ENCODE measurements around the gene UBE2L3. TPM values are rescaled to one million over a fixed set of nuclear protein-coding genes. Genes with fewer than 3 reads are reported as not detected.

Gene UBE2L3
- total and polyA plus RNA-seq, 7 donors: 36.1 to 87.2 (median 50.7) TPM

- no peak for TF ChIP-seq POLR2AphosphoS5 (IDR thresholded peaks at IDR 0.05)
- no peak for TF ChIP-seq CTCF (IDR thresholded peaks at IDR 0.05)
- no peak for TF ChIP-seq POLR2A (IDR thresholded peaks at IDR 0.05)
- no peak for TF ChIP-seq EP300 (IDR thresholded peaks at IDR 0.05)
- DNase-seq: no peak
- H3K4me3 ChIP-seq: peak overlapping the region in 1 of 4 donors; percentile 96
- H3K36me3 ChIP-seq: no peaks in the 10 kb centered on the region
- H3K9me3 ChIP-seq: no peaks in the 10 kb centered on the region
- intact Hi-C loops (cut with DNase I): loop anchor here (2.0 kb wide), 1 partner anchor 73 kb away; the partner anchor contains the start of gene SDF2L1
- no peak overlapping the region for H3K27ac ChIP-seq
- 57 to 63% methylated on average over 8 of the region's 8 CpGs for WGBS, 2 donors
- no peaks in the 10 kb centered on the region for H3K27me3 ChIP-seq
- peaks cover 0 to 64% (median 61%) of the 10 kb centered on the region in 4 donors for H3K4me1 ChIP-seq
Measured at GRCh38 chr22:21569459-21570170, 2.1 kb downstream of the UBE2L3 start.

DNA sequence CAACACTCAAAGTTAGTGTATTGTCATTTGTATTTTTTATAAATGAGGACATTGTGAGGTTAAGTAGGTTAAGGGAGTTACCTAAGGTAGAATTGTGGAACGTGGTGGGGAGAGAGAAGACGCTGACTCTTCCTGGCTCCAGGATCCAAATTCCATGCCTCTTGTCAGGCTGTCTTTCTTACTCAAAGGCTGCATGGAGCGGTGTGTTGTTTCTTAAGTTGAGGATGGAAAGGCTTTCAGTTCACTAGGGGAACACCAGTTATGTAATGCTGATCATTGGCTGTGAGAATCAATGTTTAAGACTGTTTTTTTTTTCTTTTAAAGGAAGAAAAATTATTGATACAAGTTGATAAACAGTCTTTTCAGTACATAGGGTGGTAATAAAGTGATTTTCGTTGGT, 2.9 kb downstream of the UBE2L3 start:
- no peaks in the 10 kb centered on the region for H3K36me3 ChIP-seq
- no peak for DNase-seq
- TF ChIP-seq POLR2A (IDR thresholded peaks at IDR 0.05): no peak
- no peak for TF ChIP-seq EP300 (IDR thresholded peaks at IDR 0.05)
- TF ChIP-seq POLR2AphosphoS5 (IDR thresholded peaks at IDR 0.05): no peak
- TF ChIP-seq CTCF (IDR thresholded peaks at IDR 0.05): no peak
- intact Hi-C loops (cut with DNase I): no loop called here
- H3K27ac ChIP-seq: no peak overlapping the region
- H3K27me3 ChIP-seq: no peaks in the 10 kb centered on the region
- H3K4me3 ChIP-seq: no peak overlapping the region
- WGBS, 2 donors: 65 to 72% methylated on average over 4 of the region's 4 CpGs
- H3K4me1 ChIP-seq: peaks cover 0 to 65% (median 64%) of the 10 kb centered on the region in 4 donors
- H3K9me3 ChIP-seq: no peaks in the 10 kb centered on the region

GRCh38 chr22:21571679-21572078, 4.2 kb downstream of the UBE2L3 start:
- DNase-seq: no peak
- no peak overlapping the region for H3K4me3 ChIP-seq
- H3K27me3 ChIP-seq: no peaks in the 10 kb centered on the region
- H3K9me3 ChIP-seq: no peaks in the 10 kb centered on the region
- peaks cover 0 to 67% (median 64%) of the 10 kb centered on the region in 4 donors for H3K4me1 ChIP-seq
- no peak overlapping the region for H3K27ac ChIP-seq
- WGBS, 2 donors: 85 to 89% methylated on average over 4 of the region's 4 CpGs
- H3K36me3 ChIP-seq: no peaks in the 10 kb centered on the region
- intact Hi-C loops (cut with DNase I): no loop called here
- TF ChIP-seq POLR2AphosphoS5 (IDR thresholded peaks at IDR 0.05): no peak
- no peak for TF ChIP-seq POLR2A (IDR thresholded peaks at IDR 0.05)
- TF ChIP-seq EP300 (IDR thresholded peaks at IDR 0.05): no peak
- TF ChIP-seq CTCF (IDR thresholded peaks at IDR 0.05): no peak

DNA sequence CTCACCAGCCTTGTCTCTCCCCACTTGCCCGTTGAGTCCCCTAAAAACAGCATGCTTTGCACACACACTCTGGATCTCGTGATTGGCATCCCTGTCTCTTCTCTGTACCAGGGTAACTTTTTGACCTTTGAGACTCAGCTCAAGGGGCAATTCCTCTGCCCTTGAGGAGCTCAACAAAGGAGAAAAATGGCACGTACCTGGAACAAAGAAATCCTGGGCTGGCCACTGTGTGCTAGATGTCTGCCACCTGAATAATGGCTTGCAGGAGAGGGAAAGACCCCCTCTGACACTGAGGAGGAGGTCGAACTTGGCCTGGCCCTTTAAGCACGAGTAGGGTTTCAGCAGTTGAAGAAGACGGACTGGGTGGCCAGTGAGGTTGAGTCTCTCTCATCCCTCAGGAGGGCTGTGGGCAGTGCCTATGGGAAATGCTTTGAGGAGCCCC, 5.8 kb downstream of the UBE2L3 start:
- TF ChIP-seq POLR2AphosphoS5 (IDR thresholded peaks at IDR 0.05) (no peak), CTCF (IDR thresholded peaks at IDR 0.05) (no peak), POLR2A (IDR thresholded peaks at IDR 0.05) (no peak), EP300 (IDR thresholded peaks at IDR 0.05) (no peak)
- Histone ChIP-seq H3K4me3 (no peak overlapping the region), H3K27me3 (no peaks in the 10 kb centered on the region), H3K36me3 (no peaks in the 10 kb centered on the region), H3K4me1 (peaks cover 0 to 80% (median 73%) of the 10 kb centered on the region in 4 donors), H3K9me3 (no peaks in the 10 kb centered on the region), H3K27ac (no peak overlapping the region)
- intact Hi-C loops (cut with DNase I): no loop called here
- 63 to 75% methylated on average over 6 of the region's 6 CpGs for WGBS, 2 donors
- DNase-seq: no peak

All from sigmoid colon (tissue), 7 donors.